ENCODE measurements around the gene FANCM. TPM values are rescaled to one million over a fixed set of nuclear protein-coding genes. Genes with fewer than 3 reads are reported as not detected.

FANCM gene
- total and polyA plus RNA-seq, 3 donors from 2014 or later: 9.3 to 25.2 (median 16.4) TPM

GRCh38 chr14:45181806-45182205 lies 46.1 kb downstream of the FANCM start:
- WGBS, 2 donors: 55 to 62% methylated on average over 3 of the region's 3 CpGs
- Histone ChIP-seq H3K27me3 (no peaks in the 10 kb centered on the region), H3K4me1 (no peaks in the 10 kb centered on the region), H3K36me3 (ENCODE audit: low read depth, missing control alignments) (no peaks in the 10 kb centered on the region), H3K4me3 (no peak overlapping the region), H3K9me3 (no peaks in the 10 kb centered on the region), H3K27ac (no peak overlapping the region)
- no peak for DNase-seq
- TF ChIP-seq CTCF (IDR thresholded peaks at IDR 0.05): no peak
- no peak for TF ChIP-seq POLR2A (IDR thresholded peaks at IDR 0.05)
- intact Hi-C loops (cut with DNase I; ENCODE audit: low total_unique reads): no loop called here

DNA sequence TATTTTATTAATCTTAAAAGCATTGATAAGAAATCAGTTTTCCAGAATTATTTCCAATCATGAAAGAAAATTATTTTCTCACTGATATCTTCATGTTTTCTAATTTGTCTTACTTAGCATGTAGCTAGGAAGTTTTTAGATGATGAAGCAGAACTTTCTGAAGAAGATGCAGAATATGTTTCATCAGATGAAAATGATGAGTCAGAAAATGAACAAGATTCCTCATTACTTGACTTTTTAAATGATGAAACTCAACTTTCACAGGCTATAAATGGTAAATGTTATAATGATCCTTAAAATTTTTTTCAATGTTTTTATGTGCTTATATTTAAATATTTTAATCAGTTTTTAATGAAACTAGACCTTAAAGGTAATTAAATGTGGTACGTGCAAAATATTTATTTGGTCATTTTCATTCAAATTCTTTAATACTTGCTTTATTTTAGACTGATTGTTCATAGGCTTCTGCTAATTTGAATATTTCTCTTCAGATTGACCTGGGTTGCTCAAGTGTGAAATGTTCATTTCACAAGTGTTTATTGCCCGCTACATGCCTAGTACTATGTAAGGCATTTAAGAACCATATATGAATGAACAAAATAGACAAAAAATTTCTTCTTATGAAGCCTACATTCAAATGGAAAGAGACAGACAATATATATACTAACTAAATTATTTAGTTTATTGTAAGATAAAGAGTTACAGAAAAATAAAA lies 49.5 kb downstream of the FANCM start:
- DNase-seq: no peak
- Histone ChIP-seq H3K36me3 (ENCODE audit: low read depth, missing control alignments) (no peaks in the 10 kb centered on the region), H3K27ac (no peak overlapping the region), H3K4me1 (no peaks in the 10 kb centered on the region), H3K4me3 (no peak overlapping the region), H3K9me3 (no peaks in the 10 kb centered on the region), H3K27me3 (no peaks in the 10 kb centered on the region)
- intact Hi-C loops (cut with DNase I; ENCODE audit: low total_unique reads): no loop called here
- WGBS, 2 donors: 93 to 96% methylated on average over 2 of the region's 2 CpGs
- no peak for TF ChIP-seq POLR2A (IDR thresholded peaks at IDR 0.05)
- TF ChIP-seq CTCF (IDR thresholded peaks at IDR 0.05): no peak

DNA sequence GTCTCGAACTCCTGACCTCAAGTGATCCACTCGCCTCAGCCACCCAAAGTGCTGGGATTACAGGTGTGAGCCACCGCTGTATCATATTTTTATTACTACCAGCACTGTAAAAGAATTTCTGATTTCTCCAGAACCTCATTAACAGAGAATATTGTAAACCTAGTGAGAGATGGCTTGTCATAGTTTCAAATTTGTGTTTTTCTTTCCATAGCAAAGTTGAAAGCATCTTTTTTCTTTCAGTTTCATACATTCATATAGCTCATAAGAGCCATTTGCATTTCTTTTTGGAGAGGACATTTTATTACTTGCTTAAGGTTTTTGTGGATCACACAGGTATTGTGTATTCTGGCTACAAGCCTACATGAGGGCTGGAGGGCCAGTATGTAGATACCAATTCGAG lies 59.2 kb downstream of the FANCM start:
- WGBS, 2 donors: 91 to 93% methylated on average over 4 of the region's 4 CpGs
- intact Hi-C loops (cut with DNase I; ENCODE audit: low total_unique reads): no loop called here
- Histone ChIP-seq H3K4me3 (no peak overlapping the region), H3K27me3 (no peaks in the 10 kb centered on the region), H3K9me3 (no peaks in the 10 kb centered on the region), H3K27ac (no peak overlapping the region), H3K4me1 (no peaks in the 10 kb centered on the region), H3K36me3 (ENCODE audit: low read depth, missing control alignments) (no peaks in the 10 kb centered on the region)
- no peak for DNase-seq
- no peak for TF ChIP-seq CTCF (IDR thresholded peaks at IDR 0.05)
- no peak for TF ChIP-seq POLR2A (IDR thresholded peaks at IDR 0.05)

- Histone ChIP-seq H3K9me3 (no peaks in the 10 kb centered on the region), H3K27me3 (no peaks in the 10 kb centered on the region), H3K4me3 (no peak overlapping the region), H3K27ac (no peak overlapping the region), H3K36me3 (ENCODE audit: low read depth, missing control alignments) (no peaks in the 10 kb centered on the region), H3K4me1 (no peaks in the 10 kb centered on the region)
- WGBS, 2 donors: 75 to 77% methylated on average over 3 of the region's 3 CpGs
- intact Hi-C loops (cut with DNase I; ENCODE audit: low total_unique reads): no loop called here
- no peak for DNase-seq
- TF ChIP-seq POLR2A (IDR thresholded peaks at IDR 0.05) (no peak), CTCF (IDR thresholded peaks at IDR 0.05) (no peak)
Measured at GRCh38 chr14:45198551-45198950, 62.8 kb downstream of the FANCM start.

- no peaks in the 10 kb centered on the region for H3K36me3 ChIP-seq (ENCODE audit: low read depth, missing control alignments)
- no peak for DNase-seq
- intact Hi-C loops (cut with DNase I; ENCODE audit: low total_unique reads): no loop called here
- 53 to 83% methylated on average over 1 of the region's 1 CpG for WGBS, 2 donors
- TF ChIP-seq POLR2A (IDR thresholded peaks at IDR 0.05) (no peak), CTCF (IDR thresholded peaks at IDR 0.05) (no peak)
- H3K27ac ChIP-seq: no peak overlapping the region
- H3K9me3 ChIP-seq: no peaks in the 10 kb centered on the region
- H3K4me3 ChIP-seq: no peak overlapping the region
- H3K27me3 ChIP-seq: no peaks in the 10 kb centered on the region
- no peaks in the 10 kb centered on the region for H3K4me1 ChIP-seq
Measured at GRCh38 chr14:45199230-45199629, 63.5 kb downstream of the FANCM start.

Measured in testis (tissue), 3 donors.